Right lung (tissue), 5 donors: ENCODE measurements around the gene MLNR. TPM values are rescaled to one million over a fixed set of nuclear protein-coding genes. Genes with fewer than 3 reads are reported as not detected.

ENCODE experiments used
- polyA plus RNA-seq, 5 donors: library from polyadenylated mRNA; unstranded; fragments of 120-200 nt; gene quantifications; one replicate each; pipeline versions ENCODE4 v1.2.1 to v1.2.3, GENCODE V29; 2013; ENCODE audit warnings: inconsistent platforms in 1 of 5, low replicate concordance in 1 of 5; ENCODE audit not compliant: insufficient read length in 5 of 5, insufficient read depth in 1 of 5

Gene MLNR
- polyA plus RNA-seq, 5 donors = 0.08 to 0.25 (median 0.15) TPM; not detected in 2

Other genes starting within 250 kb of the MLNR start
- gene FNDC3A, start 244.4 kb upstream of the MLNR start, polyA plus RNA-seq = 10 to 100 TPM; 46.9 to 79.6 (median 71.5) TPM
- gene CDADC1, start 27.6 kb downstream of the MLNR start, polyA plus RNA-seq = 10 to 100 TPM; 13.3 to 17.6 (median 16.5) TPM
- 10 to 100 TPM in 3 of 5 donors, 1 to 10 TPM in 2; 8.2 to 13.0 (median 10.1) TPM for gene CAB39L, start 223.7 kb downstream of the MLNR start, polyA plus RNA-seq
- 10 to 100 TPM; 12.9 to 22.0 (median 19.8) TPM for gene SETDB2, start 223.9 kb downstream of the MLNR start, polyA plus RNA-seq